ENCODE data around the gene SLC8A2.
"Not testable (repeated sequence)": the region's sequence is repeated elsewhere in the genome, so short reads cannot be mapped to it uniquely, and the experiment has no call there.

DNA sequence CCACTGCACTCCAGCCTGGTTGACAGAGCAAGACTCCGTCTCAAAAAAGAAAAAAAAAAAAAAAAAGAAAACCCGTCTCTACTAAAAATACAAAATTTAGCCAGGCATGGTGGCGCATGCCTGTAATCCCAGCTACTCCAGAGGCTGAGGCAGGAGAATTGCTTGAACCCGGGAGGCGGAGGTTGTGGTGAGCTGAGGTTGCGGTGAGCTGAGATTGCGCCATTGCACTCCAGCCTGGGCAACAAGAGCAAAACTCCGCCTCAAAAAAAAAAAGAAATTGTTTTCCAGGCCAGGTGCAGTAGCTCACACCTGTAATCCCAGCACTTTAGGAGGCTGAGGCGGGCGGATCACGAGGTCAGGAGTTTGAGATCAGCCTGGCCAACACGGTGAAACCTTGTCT, 85.1 kb downstream of the SLC8A2 start:
- TF ChIP-seq CTCF, POLR2A (IDR thresholded peaks at IDR 0.05): not testable (repeated sequence)
